Smooth muscle cell (in vitro differentiated cells): ENCODE data around the gene OLA1. TPM values are rescaled to one million over a fixed set of nuclear protein-coding genes. Genes with fewer than 3 reads are reported as not detected.

Source experiments
- DNase-seq: peaks from one replicate; lab custom pipeline; 2025; ENCODE audit not compliant: unreplicated experiment; lab: John Stamatoyannopoulos, UW
- H2AFZ ChIP-seq: fragments of 200-600 bp; sonication (generic); 2 replicates; pipeline ENCODE4 v1.6.0; 2016; ENCODE audit warnings: antibody characterized with exemption, low read depth, mild to moderate bottlenecking
- H3F3A ChIP-seq: fragments of 200-600 bp; sonication (generic); 2 replicates; pipeline ENCODE4 v1.6.0; 2017; ENCODE audit warnings: antibody characterized with exemption, low read depth
- H3K27ac ChIP-seq: fragments of 200-600 bp; sonication (generic); 2 replicates; pipeline ENCODE4 v1.5.1; 2016; ENCODE audit warnings: low read depth, mild to moderate bottlenecking
- H3K27me3 ChIP-seq: fragments of 200-600 bp; sonication (generic); 2 replicates; pipeline ENCODE4 v1.6.1; 2016; ENCODE audit warnings: low read depth, mild to moderate bottlenecking
- H3K36me3 ChIP-seq: fragments of 200-600 bp; sonication (generic); 2 replicates; pipeline ENCODE4 v1.5.1; 2016; ENCODE audit warnings: low read depth
- H3K4me1 ChIP-seq: fragments of 200-600 bp; sonication (generic); 2 replicates; pipeline ENCODE4 v1.5.1; 2016; ENCODE audit warnings: low read depth
- H3K4me2 ChIP-seq: fragments of 200-600 bp; sonication (generic); 2 replicates; pipeline ENCODE4 v1.6.0; 2016; ENCODE audit warnings: mild to moderate bottlenecking
- H3K4me3 ChIP-seq: fragments of 200-600 bp; sonication (generic); 2 replicates; pipeline ENCODE4 v1.5.1; 2016; ENCODE audit warnings: mild to moderate bottlenecking
- H3K79me2 ChIP-seq: fragments of 200-600 bp; sonication (generic); 2 replicates; pipeline ENCODE4 v1.6.0; 2016; ENCODE audit warnings: low read depth, mild to moderate bottlenecking
- H3K9ac ChIP-seq: fragments of 200-600 bp; sonication (generic); 2 replicates; pipeline ENCODE4 v1.6.0; 2016; ENCODE audit warnings: low read depth
- H3K9me3 ChIP-seq: fragments of 200-600 bp; sonication (generic); replicated peaks from 2 replicates; pipeline ENCODE4 v1.5.1; 2016; ENCODE audit warnings: low read depth
- H4K20me1 ChIP-seq: fragments of 200-600 bp; sonication (generic); 2 replicates; pipeline ENCODE4 v1.6.0; 2016; ENCODE audit warnings: low read depth
- CTCF ChIP-seq: fragments of 200-600 bp; sonication (generic); IDR thresholded peaks from 2 replicates; pipeline ENCODE4 v1.5.1; 2017; ENCODE audit warnings: borderline replicate concordance, mild to moderate bottlenecking, antibody characterized with exemption; ENCODE audit not compliant: insufficient read depth, poor library complexity, severe bottlenecking
- WGBS: methylation state at CpG from one replicate; pipeline ENCODE4 v1.1.7; 2016; ENCODE audit warnings: low lambda C conversion rate; 5-methylcytosine and 5-hydroxymethylcytosine counted together
- polyA plus RNA-seq: library from polyadenylated mRNA; unstranded; fragments of >200 nt; fragmentation: Nextera tagmentation; extraction: Ambion mirVana; gene quantifications from 2 replicates; pipeline ENCODE4 v1.2.1, GENCODE V29; 2016
- total RNA-seq: library from RNA; depleted of rRNA; stranded (reverse); fragments of >200 nt; gene quantifications from 2 replicates; pipeline ENCODE4 v1.2.3, GENCODE V29; 2014

The OLA1 gene
- total and polyA plus RNA-seq, 2 experiments from 2014 or later: 59.6 to 76.0 TPM

GRCh38 chr2:174125090-174125489 lies 123.2 kb downstream of the OLA1 start:
- Histone ChIP-seq H3K4me2 (no peak overlapping the region), H3K4me1 (peaks cover 60% of the 10 kb centered on the region), H3K27ac (no peak overlapping the region), H3K9ac (no peak overlapping the region), H3K4me3 (no peak overlapping the region), H2AFZ (no peak overlapping the region), H3K9me3 (no peaks in the 10 kb centered on the region), H4K20me1 (no peaks in the 10 kb centered on the region), H3K27me3 (no peaks in the 10 kb centered on the region), H3K79me2 (no peaks in the 10 kb centered on the region), H3K36me3 (no peaks in the 10 kb centered on the region), H3F3A (peaks cover 4% of the 10 kb centered on the region)
- WGBS: 76% methylated on average over 4 of the region's 4 CpGs
- no peak for TF ChIP-seq CTCF
- no peak for DNase-seq

- Histone ChIP-seq H3K9me3 (no peaks in the 10 kb centered on the region), H3K4me2 (no peak overlapping the region), H3K79me2 (no peaks in the 10 kb centered on the region), H3K36me3 (no peaks in the 10 kb centered on the region), H3K4me3 (no peak overlapping the region), H3F3A (peaks cover 4% of the 10 kb centered on the region), H3K9ac (no peak overlapping the region), H4K20me1 (no peaks in the 10 kb centered on the region), H2AFZ (no peak overlapping the region), H3K27me3 (no peaks in the 10 kb centered on the region), H3K4me1 (peaks cover 60% of the 10 kb centered on the region), H3K27ac (no peak overlapping the region)
- 62% methylated on average over 5 of the region's 5 CpGs for WGBS
- TF ChIP-seq CTCF: no peak
- no peak for DNase-seq
These were observed 124.2 kb downstream of the OLA1 start for GRCh38 chr2:174124181-174124580.

GRCh38 chr2:174122185-174122584 lies 126.1 kb downstream of the OLA1 start:
- no peaks in the 10 kb centered on the region for H4K20me1 ChIP-seq
- H2AFZ ChIP-seq: no peak overlapping the region
- peaks cover 75% of the 10 kb centered on the region for H3K4me1 ChIP-seq
- peaks cover 4% of the 10 kb centered on the region for H3F3A ChIP-seq
- no peak overlapping the region for H3K9ac ChIP-seq
- H3K9me3 ChIP-seq: no peaks in the 10 kb centered on the region
- H3K79me2 ChIP-seq: no peaks in the 10 kb centered on the region
- H3K36me3 ChIP-seq: no peaks in the 10 kb centered on the region
- H3K27ac ChIP-seq: no peak overlapping the region
- no peak overlapping the region for H3K4me3 ChIP-seq
- H3K4me2 ChIP-seq: no peak overlapping the region
- H3K27me3 ChIP-seq: no peaks in the 10 kb centered on the region
- no peak for TF ChIP-seq CTCF
- DNase-seq: no peak

- Histone ChIP-seq H3K9ac (no peak overlapping the region), H3K4me2 (no peak overlapping the region), H3K36me3 (no peaks in the 10 kb centered on the region), H3K9me3 (no peaks in the 10 kb centered on the region), H2AFZ (no peak overlapping the region), H3K79me2 (no peaks in the 10 kb centered on the region), H3K4me1 (peaks cover 71% of the 10 kb centered on the region), H3F3A (peaks cover 4% of the 10 kb centered on the region), H4K20me1 (no peaks in the 10 kb centered on the region), H3K27me3 (no peaks in the 10 kb centered on the region), H3K27ac (peak overlapping the region; percentile 20), H3K4me3 (no peak overlapping the region)
- WGBS: 60% methylated on average over 2 of the region's 2 CpGs
- DNase-seq: no peak
- TF ChIP-seq CTCF: no peak
These were observed 126.7 kb downstream of the OLA1 start for GRCh38 chr2:174121612-174122011.
